ENCODE measurements around the gene USP53.

DNA sequence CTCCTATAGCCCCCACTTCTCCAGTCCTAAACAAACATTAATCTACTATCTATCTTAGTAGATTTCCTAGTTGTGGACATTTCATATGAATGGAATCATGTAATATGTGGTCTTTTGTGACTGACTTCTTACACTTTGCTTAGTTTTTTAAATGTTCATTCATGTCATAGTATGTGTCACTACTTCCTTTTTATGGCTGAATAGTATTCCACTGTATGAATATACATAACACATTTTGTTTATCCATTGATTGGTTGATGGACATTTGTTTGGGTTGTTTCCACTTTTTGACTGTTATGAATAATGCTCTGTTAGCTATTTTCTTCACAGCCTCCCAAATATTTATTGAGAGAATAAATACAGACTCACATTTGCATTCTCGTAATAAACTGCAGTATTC, 19.8 kb downstream of the USP53 start:
- TF ChIP-seq, protein P1, sequence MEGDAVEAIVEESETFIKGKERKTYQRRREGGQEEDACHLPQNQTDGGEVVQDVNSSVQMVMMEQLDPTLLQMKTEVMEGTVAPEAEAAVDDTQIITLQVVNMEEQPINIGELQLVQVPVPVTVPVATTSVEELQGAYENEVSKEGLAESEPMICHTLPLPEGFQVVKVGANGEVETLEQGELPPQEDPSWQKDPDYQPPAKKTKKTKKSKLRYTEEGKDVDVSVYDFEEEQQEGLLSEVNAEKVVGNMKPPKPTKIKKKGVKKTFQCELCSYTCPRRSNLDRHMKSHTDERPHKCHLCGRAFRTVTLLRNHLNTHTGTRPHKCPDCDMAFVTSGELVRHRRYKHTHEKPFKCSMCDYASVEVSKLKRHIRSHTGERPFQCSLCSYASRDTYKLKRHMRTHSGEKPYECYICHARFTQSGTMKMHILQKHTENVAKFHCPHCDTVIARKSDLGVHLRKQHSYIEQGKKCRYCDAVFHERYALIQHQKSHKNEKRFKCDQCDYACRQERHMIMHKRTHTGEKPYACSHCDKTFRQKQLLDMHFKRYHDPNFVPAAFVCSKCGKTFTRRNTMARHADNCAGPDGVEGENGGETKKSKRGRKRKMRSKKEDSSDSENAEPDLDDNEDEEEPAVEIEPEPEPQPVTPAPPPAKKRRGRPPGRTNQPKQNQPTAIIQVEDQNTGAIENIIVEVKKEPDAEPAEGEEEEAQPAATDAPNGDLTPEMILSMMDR (IDR thresholded peaks at IDR 0.05) = no peak
- TF ChIP-seq POLR2A (IDR thresholded peaks at IDR 0.05) = no peak
